ENCODE results near the gene CNTNAP2.

- no peak for TF ChIP-seq CTCF (IDR thresholded peaks at IDR 0.05)
- no peak for TF ChIP-seq POLR2A (IDR thresholded peaks at IDR 0.05)
These were observed 670.7 kb downstream of the CNTNAP2 start for GRCh38 chr7:146787266-146787665.
